ENCODE data around the gene ZCCHC7. TPM values are rescaled to one million over a fixed set of nuclear protein-coding genes. Genes with fewer than 3 reads are reported as not detected.

The ZCCHC7 gene
- total and polyA plus RNA-seq, 10 of the 15 experiments (the other 5 are each of a cell fraction or from before 2014, with no cell fraction given), result 42.9 to 178 (median 53.3) TPM

DNA sequence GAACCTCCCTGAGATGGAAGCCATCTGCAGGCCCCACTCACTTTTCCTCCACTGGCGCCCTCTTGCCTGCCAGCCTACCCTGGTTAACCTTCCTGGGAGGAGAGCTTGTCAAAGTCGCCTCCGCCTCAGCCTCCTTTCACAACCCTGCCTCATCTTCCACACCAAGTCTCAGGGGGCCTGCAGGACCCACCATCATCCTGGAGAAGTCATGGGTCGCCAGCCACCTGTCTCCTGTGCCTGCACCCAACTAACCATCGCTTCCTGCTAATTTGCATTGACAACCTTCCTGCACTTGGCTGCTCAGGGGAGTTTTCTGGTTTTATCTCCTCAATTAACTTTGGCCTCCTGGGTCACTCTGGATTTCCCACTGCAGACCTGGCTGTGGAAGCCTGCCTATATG is 249.3 kb downstream of the ZCCHC7 start (continued):
- TF ChIP-seq, protein P1, sequence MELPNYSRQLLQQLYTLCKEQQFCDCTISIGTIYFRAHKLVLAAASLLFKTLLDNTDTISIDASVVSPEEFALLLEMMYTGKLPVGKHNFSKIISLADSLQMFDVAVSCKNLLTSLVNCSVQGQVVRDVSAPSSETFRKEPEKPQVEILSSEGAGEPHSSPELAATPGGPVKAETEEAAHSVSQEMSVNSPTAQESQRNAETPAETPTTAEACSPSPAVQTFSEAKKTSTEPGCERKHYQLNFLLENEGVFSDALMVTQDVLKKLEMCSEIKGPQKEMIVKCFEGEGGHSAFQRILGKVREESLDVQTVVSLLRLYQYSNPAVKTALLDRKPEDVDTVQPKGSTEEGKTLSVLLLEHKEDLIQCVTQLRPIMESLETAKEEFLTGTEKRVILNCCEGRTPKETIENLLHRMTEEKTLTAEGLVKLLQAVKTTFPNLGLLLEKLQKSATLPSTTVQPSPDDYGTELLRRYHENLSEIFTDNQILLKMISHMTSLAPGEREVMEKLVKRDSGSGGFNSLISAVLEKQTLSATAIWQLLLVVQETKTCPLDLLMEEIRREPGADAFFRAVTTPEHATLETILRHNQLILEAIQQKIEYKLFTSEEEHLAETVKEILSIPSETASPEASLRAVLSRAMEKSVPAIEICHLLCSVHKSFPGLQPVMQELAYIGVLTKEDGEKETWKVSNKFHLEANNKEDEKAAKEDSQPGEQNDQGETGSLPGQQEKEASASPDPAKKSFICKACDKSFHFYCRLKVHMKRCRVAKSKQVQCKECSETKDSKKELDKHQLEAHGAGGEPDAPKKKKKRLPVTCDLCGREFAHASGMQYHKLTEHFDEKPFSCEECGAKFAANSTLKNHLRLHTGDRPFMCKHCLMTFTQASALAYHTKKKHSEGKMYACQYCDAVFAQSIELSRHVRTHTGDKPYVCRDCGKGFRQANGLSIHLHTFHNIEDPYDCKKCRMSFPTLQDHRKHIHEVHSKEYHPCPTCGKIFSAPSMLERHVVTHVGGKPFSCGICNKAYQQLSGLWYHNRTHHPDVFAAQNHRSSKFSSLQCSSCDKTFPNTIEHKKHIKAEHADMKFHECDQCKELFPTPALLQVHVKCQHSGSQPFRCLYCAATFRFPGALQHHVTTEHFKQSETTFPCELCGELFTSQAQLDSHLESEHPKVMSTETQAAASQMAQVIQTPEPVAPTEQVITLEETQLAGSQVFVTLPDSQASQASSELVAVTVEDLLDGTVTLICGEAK (IDR thresholded peaks at IDR 0.05; ENCODE audit: borderline replicate concordance), result no peak
- peak; percentile 86 for TF ChIP-seq POLR2AphosphoS5 (IDR thresholded peaks at IDR 0.05; ENCODE audit: low read length)
- TF ChIP-seq MTA3 (IDR thresholded peaks at IDR 0.05; ENCODE audit: borderline replicate concordance, low read length), result no peak
- no peak for TF ChIP-seq RAD51 (IDR thresholded peaks at IDR 0.05)
- TF ChIP-seq SRF (IDR thresholded peaks at IDR 0.05; ENCODE audit: low read depth in 2 of 2, low read length in 2 of 2), result no peak
- TF ChIP-seq RB1 (IDR thresholded peaks at IDR 0.05; ENCODE audit: borderline replicate concordance), result peak; percentile 7; the same call in 1 of the 2 replicates
- no peak for TF ChIP-seq SMARCA5 (IDR thresholded peaks at IDR 0.05)
- TF ChIP-seq, protein P2, sequence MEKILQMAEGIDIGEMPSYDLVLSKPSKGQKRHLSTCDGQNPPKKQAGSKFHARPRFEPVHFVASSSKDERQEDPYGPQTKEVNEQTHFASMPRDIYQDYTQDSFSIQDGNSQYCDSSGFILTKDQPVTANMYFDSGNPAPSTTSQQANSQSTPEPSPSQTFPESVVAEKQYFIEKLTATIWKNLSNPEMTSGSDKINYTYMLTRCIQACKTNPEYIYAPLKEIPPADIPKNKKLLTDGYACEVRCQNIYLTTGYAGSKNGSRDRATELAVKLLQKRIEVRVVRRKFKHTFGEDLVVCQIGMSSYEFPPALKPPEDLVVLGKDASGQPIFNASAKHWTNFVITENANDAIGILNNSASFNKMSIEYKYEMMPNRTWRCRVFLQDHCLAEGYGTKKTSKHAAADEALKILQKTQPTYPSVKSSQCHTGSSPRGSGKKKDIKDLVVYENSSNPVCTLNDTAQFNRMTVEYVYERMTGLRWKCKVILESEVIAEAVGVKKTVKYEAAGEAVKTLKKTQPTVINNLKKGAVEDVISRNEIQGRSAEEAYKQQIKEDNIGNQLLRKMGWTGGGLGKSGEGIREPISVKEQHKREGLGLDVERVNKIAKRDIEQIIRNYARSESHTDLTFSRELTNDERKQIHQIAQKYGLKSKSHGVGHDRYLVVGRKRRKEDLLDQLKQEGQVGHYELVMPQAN (conservative IDR thresholded peaks at IDR 0.05), result no peak
- peak; percentile 29; the same call in 1 of the 2 replicates for TF ChIP-seq LARP7 (IDR thresholded peaks at IDR 0.05)
- TF ChIP-seq SREBF2 (IDR thresholded peaks at IDR 0.05; ENCODE audit: low read length), result no peak
- no peak for TF ChIP-seq CHD4 (IDR thresholded peaks at IDR 0.05)
- TF ChIP-seq, protein P3, sequence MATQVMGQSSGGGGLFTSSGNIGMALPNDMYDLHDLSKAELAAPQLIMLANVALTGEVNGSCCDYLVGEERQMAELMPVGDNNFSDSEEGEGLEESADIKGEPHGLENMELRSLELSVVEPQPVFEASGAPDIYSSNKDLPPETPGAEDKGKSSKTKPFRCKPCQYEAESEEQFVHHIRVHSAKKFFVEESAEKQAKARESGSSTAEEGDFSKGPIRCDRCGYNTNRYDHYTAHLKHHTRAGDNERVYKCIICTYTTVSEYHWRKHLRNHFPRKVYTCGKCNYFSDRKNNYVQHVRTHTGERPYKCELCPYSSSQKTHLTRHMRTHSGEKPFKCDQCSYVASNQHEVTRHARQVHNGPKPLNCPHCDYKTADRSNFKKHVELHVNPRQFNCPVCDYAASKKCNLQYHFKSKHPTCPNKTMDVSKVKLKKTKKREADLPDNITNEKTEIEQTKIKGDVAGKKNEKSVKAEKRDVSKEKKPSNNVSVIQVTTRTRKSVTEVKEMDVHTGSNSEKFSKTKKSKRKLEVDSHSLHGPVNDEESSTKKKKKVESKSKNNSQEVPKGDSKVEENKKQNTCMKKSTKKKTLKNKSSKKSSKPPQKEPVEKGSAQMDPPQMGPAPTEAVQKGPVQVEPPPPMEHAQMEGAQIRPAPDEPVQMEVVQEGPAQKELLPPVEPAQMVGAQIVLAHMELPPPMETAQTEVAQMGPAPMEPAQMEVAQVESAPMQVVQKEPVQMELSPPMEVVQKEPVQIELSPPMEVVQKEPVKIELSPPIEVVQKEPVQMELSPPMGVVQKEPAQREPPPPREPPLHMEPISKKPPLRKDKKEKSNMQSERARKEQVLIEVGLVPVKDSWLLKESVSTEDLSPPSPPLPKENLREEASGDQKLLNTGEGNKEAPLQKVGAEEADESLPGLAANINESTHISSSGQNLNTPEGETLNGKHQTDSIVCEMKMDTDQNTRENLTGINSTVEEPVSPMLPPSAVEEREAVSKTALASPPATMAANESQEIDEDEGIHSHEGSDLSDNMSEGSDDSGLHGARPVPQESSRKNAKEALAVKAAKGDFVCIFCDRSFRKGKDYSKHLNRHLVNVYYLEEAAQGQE (IDR thresholded peaks at IDR 0.05; ENCODE audit: low read depth, low read length), result no peak
- no peak for TF ChIP-seq CHD1 (IDR thresholded peaks at IDR 0.05; ENCODE audit: low read depth, low read length)
- TF ChIP-seq, protein P4, sequence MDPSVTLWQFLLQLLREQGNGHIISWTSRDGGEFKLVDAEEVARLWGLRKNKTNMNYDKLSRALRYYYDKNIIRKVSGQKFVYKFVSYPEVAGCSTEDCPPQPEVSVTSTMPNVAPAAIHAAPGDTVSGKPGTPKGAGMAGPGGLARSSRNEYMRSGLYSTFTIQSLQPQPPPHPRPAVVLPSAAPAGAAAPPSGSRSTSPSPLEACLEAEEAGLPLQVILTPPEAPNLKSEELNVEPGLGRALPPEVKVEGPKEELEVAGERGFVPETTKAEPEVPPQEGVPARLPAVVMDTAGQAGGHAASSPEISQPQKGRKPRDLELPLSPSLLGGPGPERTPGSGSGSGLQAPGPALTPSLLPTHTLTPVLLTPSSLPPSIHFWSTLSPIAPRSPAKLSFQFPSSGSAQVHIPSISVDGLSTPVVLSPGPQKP (IDR thresholded peaks at IDR 0.05; ENCODE audit: low read depth, low read length), result no peak
- no peak for TF ChIP-seq GABPA (IDR thresholded peaks at IDR 0.05; ENCODE audit: low read depth)
- TF ChIP-seq TBL1XR1 (IDR thresholded peaks at IDR 0.05; ENCODE audit: low read depth, low read length), result no peak; the same call in 1 of the 2 replicates
- TF ChIP-seq SREBF1 (IDR thresholded peaks at IDR 0.05; ENCODE audit: low read length), result no peak
- TF ChIP-seq, protein P5, sequence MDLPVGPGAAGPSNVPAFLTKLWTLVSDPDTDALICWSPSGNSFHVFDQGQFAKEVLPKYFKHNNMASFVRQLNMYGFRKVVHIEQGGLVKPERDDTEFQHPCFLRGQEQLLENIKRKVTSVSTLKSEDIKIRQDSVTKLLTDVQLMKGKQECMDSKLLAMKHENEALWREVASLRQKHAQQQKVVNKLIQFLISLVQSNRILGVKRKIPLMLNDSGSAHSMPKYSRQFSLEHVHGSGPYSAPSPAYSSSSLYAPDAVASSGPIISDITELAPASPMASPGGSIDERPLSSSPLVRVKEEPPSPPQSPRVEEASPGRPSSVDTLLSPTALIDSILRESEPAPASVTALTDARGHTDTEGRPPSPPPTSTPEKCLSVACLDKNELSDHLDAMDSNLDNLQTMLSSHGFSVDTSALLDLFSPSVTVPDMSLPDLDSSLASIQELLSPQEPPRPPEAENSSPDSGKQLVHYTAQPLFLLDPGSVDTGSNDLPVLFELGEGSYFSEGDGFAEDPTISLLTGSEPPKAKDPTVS (IDR thresholded peaks at IDR 0.05; ENCODE audit: low read depth, low read length), result no peak
- TF ChIP-seq ZNF207 (IDR thresholded peaks at IDR 0.05; ENCODE audit: borderline replicate concordance), result no peak

Measured in GM12878 (cell line).